WERI-Rb-1 (cell line): ENCODE data around the gene ZNF536.

Experiments used
- DNase-seq: peaks from one replicate; pipeline ENCODE4 v3.0.0-alpha.2; 2020
- H3K27ac ChIP-seq: fragments of 250-450 bp; sonication (Bioruptor Pico); 2 replicates; pipeline ENCODE4 v1.5.1; 2020; ENCODE audit warnings: mild to moderate bottlenecking, moderate library complexity
- H3K27me3 ChIP-seq: fragments of 250-450 bp; sonication (Bioruptor Pico); 2 replicates; pipeline ENCODE4 v1.5.1; 2021; ENCODE audit warnings: mild to moderate bottlenecking, low read depth, moderate library complexity; ENCODE audit not compliant: insufficient read depth, severe bottlenecking
- H3K36me3 ChIP-seq: fragments of 250-450 bp; sonication (Bioruptor Pico); 2 replicates; pipeline ENCODE4 v1.5.1; 2020; ENCODE audit warnings: mild to moderate bottlenecking, moderate library complexity
- H3K4me3 ChIP-seq: 2 replicates; pipeline ENCODE4 v1.5.1; 2011; ENCODE audit warnings: low read depth, mild to moderate bottlenecking, control low read depth, low read length
- H3K9me3 ChIP-seq: fragments of 250-450 bp; sonication (Bioruptor Pico); 2 replicates; pipeline ENCODE4 v1.5.1; 2021; ENCODE audit warnings: mild to moderate bottlenecking, moderate library complexity; ENCODE audit not compliant: severe bottlenecking
- CTCF ChIP-seq: IDR thresholded peaks from 2 replicates; pipeline ENCODE4 v1.5.1; 2011; ENCODE audit warnings: low read depth, mild to moderate bottlenecking, control low read depth, inconsistent platforms, low read length

The ZNF536 gene

GRCh38 chr19:30362156-30362754, 9.9 kb upstream of the ZNF536 start:
- no peak for TF ChIP-seq CTCF
- no peaks in the 10 kb centered on the region for H3K27me3 ChIP-seq

GRCh38 chr19:30363073-30363472, 9.1 kb upstream of the ZNF536 start:
- H3K9me3 ChIP-seq, result no peaks in the 10 kb centered on the region
- H3K4me3 ChIP-seq, result no peak overlapping the region
- no peaks in the 10 kb centered on the region for H3K36me3 ChIP-seq
- no peak for TF ChIP-seq CTCF
- no peaks in the 10 kb centered on the region for H3K27me3 ChIP-seq
- no peak for DNase-seq
- no peak overlapping the region for H3K27ac ChIP-seq

More at GRCh38 chr19:30362156-30362754, 9.9 kb upstream of the ZNF536 start:
- Histone ChIP-seq H3K36me3 (no peaks in the 10 kb centered on the region), H3K27ac (no peak overlapping the region), H3K9me3 (no peaks in the 10 kb centered on the region), H3K4me3 (no peak overlapping the region)
- no peak for DNase-seq

GRCh38 chr19:30364866-30365800, 7.1 kb upstream of the ZNF536 start:
- H3K4me3 ChIP-seq, result no peak overlapping the region
- DNase-seq, result no peak
- H3K27me3 ChIP-seq, result no peaks in the 10 kb centered on the region
- no peaks in the 10 kb centered on the region for H3K36me3 ChIP-seq
- TF ChIP-seq CTCF, result no peak
- no peak overlapping the region for H3K27ac ChIP-seq
- no peaks in the 10 kb centered on the region for H3K9me3 ChIP-seq

GRCh38 chr19:30366282-30366681, 5.9 kb upstream of the ZNF536 start:
- H3K27ac ChIP-seq, result no peak overlapping the region
- no peaks in the 10 kb centered on the region for H3K9me3 ChIP-seq
- no peak overlapping the region for H3K4me3 ChIP-seq
- no peaks in the 10 kb centered on the region for H3K36me3 ChIP-seq
- TF ChIP-seq CTCF, result no peak
- no peak for DNase-seq
- H3K27me3 ChIP-seq, result no peaks in the 10 kb centered on the region

- no peaks in the 10 kb centered on the region for H3K27me3 ChIP-seq
- no peak overlapping the region for H3K27ac ChIP-seq
- H3K36me3 ChIP-seq, result no peaks in the 10 kb centered on the region
- no peaks in the 10 kb centered on the region for H3K9me3 ChIP-seq
- no peak for TF ChIP-seq CTCF
- H3K4me3 ChIP-seq, result no peak overlapping the region
- no peak for DNase-seq
Measured at GRCh38 chr19:30367006-30367405, 5.2 kb upstream of the ZNF536 start.
